CD4-positive, alpha-beta T cell (primary cell): ENCODE results near the gene HP1BP3. TPM values are rescaled to one million over a fixed set of nuclear protein-coding genes. Genes with fewer than 3 reads are reported as not detected.

ENCODE experiments used
- ATAC-seq: fragments of 200-7000 bp; cut with Tn5 transposase; one replicate; pipeline ENCODE4 v1.10.0; 2022; ENCODE audit warnings: mild to moderate bottlenecking; ENCODE audit not compliant: poor library complexity
- CTCF ChIA-PET: fragments of 350-600 bp; sonication (Branson Sonifier 250); formaldehyde crosslinking; loops from one replicate; lab custom pipeline; 2021; ENCODE audit warnings: antibody characterized with exemption, inconsistent platforms; lab: Charles Lee
- POLR2A ChIA-PET: fragments of 350-600 bp; sonication (Branson Sonifier 250); formaldehyde crosslinking; loops from one replicate; lab custom pipeline; 2021; ENCODE audit warnings: antibody characterized with exemption, inconsistent platforms; lab: Charles Lee
- DNase-seq, 14 experiments: peaks; one replicate each; pipeline ENCODE4 v3.0.0-alpha.2; 2013 to 2020; ENCODE audit warnings: mixed read lengths in 2 of 14
- H3K27ac ChIP-seq, 2 donors: one replicate each; pipeline versions ENCODE4 v1.5.1 to v1.7.0; 2013; ENCODE audit warnings: low read length in 2 of 2, low read depth in 1 of 2, mild to moderate bottlenecking in 1 of 2
- H3K27me3 ChIP-seq, 2 experiments: 1 replicate in 1 of 2; 2 replicates in 1 of 2; pipeline versions ENCODE4 v1.6.1 to v1.7.0; 2013; ENCODE audit warnings: low read length in 2 of 2, control low read depth in 1 of 2, mild to moderate bottlenecking in 1 of 2, moderate library complexity in 1 of 2; ENCODE audit not compliant: insufficient read depth in 2 of 2, control insufficient read depth in 1 of 2
- H3K36me3 ChIP-seq: one replicate; pipeline ENCODE4 v1.6.1; 2013; ENCODE audit warnings: low read length, control low read depth; ENCODE audit not compliant: insufficient read depth
- H3K4me1 ChIP-seq: one replicate; pipeline ENCODE4 v1.6.1; 2013; ENCODE audit warnings: low read length, control low read depth; ENCODE audit not compliant: insufficient read depth
- H3K4me3 ChIP-seq: one replicate; pipeline ENCODE4 v1.5.1; 2013; ENCODE audit warnings: mild to moderate bottlenecking, low read length, moderate library complexity
- H3K9me3 ChIP-seq, 2 experiments: 1 replicate in 1 of 2; 2 replicates in 1 of 2; pipeline versions ENCODE4 v1.6.1 to v1.7.0; 2013; ENCODE audit warnings: low read length in 2 of 2, mild to moderate bottlenecking in 2 of 2, control low read depth in 1 of 2, moderate library complexity in 1 of 2; ENCODE audit not compliant: control insufficient read depth in 1 of 2, insufficient read depth in 1 of 2
- H3K27ac Mint-ChIP-seq: one replicate; pipeline ENCODE4 v1.8.0; 2020; ENCODE audit warnings: mixed read lengths
- H3K27me3 Mint-ChIP-seq: one replicate; pipeline ENCODE4 v1.8.0; 2021; ENCODE audit warnings: mixed read lengths
- H3K36me3 Mint-ChIP-seq: one replicate; pipeline ENCODE4 v1.8.0; 2021; ENCODE audit warnings: low read depth, mixed read lengths
- H3K4me1 Mint-ChIP-seq: one replicate; pipeline ENCODE4 v1.8.0; 2021; ENCODE audit warnings: low read depth, mixed read lengths
- H3K4me3 Mint-ChIP-seq: one replicate; pipeline ENCODE4 v1.8.0; 2020; ENCODE audit warnings: mild to moderate bottlenecking, mixed read lengths
- H3K9me3 Mint-ChIP-seq: one replicate; pipeline ENCODE4 v1.8.0; 2020; ENCODE audit warnings: mixed read lengths
- intact Hi-C, 2 experiments: fragments of 100-400 bp; cut with DNase I in 1 of 2; cut with micrococcal nuclease in 1 of 2; formaldehyde crosslinking; loops; one replicate each; pipeline versions ENCODE4 v1.15.1 to v1.9.0; 2023 to 2025; cut with DNase I, micrococcal nuclease
- total RNA-seq, 174 experiments: library from RNA in 2 of 174; stranded (reverse) in 2 of 174; gene quantifications; one replicate each; pipeline ENCODE4 v1.2.3 and lab custom pipeline; 2021 to 2026
- TF ChIP-seq, protein P1 (sequence below): fragments of 200-600 bp; IDR thresholded peaks from one replicate; pipeline ENCODE4 v1.8.0; 2022; ENCODE audit warnings: antibody characterized with exemption, mild to moderate bottlenecking

The HP1BP3 gene
- total RNA-seq, 2 experiments from 2014 or later = 186 to 191 TPM

DNA sequence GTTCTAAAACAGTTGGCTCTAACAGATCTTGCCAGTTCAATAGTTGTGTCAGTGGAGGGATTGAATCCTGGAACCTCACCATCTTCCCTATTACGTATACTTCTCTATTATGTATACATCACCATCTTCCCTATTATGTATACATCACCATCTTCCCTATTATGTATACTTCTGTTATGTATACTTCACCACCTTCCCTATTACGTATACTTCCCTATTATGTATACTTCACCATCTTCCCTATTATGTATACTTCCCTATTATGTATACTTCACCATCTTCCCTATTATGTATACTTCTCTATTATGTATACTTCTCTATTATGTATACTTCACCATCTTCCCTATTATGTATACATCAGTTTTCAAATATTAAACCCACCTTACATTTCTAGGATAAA is 34.4 kb upstream of the HP1BP3 start:
- H3K4me1 Mint-ChIP-seq = no peaks in the 10 kb centered on the region
- peaks cover 31% of the 10 kb centered on the region for H3K36me3 Mint-ChIP-seq

DNA sequence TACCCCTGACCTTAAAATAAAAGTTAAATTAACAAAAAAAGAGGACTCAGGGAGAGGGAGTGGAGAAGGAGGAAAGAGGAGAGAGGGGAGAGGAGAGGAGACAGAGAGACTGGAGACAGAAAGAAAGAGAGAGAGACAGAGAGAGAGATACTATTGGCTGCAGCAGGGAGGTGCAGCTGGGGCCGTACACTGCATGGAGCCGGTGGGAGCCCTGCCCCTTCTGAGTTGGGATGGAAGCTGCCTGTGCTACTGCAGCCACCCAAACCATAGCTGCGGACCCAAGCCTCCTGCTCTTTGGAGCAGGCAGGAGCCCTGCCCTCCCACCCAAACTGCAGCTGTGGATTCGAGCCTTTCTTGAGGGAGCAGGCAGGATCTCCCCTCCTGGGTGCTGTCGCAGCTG is 32.7 kb upstream of the HP1BP3 start:
- Histone ChIP-seq H3K36me3 (no peaks in the 10 kb centered on the region), H3K4me3 (no peak overlapping the region), H3K27ac (no peak overlapping the region), H3K4me1 (no peaks in the 10 kb centered on the region), H3K27me3 (no peaks in the 10 kb centered on the region), H3K9me3 (no peaks in the 10 kb centered on the region)
- H3K36me3 Mint-ChIP-seq = peaks cover 25% of the 10 kb centered on the region
- TF ChIP-seq, protein P1, sequence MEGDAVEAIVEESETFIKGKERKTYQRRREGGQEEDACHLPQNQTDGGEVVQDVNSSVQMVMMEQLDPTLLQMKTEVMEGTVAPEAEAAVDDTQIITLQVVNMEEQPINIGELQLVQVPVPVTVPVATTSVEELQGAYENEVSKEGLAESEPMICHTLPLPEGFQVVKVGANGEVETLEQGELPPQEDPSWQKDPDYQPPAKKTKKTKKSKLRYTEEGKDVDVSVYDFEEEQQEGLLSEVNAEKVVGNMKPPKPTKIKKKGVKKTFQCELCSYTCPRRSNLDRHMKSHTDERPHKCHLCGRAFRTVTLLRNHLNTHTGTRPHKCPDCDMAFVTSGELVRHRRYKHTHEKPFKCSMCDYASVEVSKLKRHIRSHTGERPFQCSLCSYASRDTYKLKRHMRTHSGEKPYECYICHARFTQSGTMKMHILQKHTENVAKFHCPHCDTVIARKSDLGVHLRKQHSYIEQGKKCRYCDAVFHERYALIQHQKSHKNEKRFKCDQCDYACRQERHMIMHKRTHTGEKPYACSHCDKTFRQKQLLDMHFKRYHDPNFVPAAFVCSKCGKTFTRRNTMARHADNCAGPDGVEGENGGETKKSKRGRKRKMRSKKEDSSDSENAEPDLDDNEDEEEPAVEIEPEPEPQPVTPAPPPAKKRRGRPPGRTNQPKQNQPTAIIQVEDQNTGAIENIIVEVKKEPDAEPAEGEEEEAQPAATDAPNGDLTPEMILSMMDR = no peak
- H3K27me3 Mint-ChIP-seq = no peaks in the 10 kb centered on the region
- no peaks in the 10 kb centered on the region for H3K4me1 Mint-ChIP-seq
- H3K9me3 Mint-ChIP-seq = no peaks in the 10 kb centered on the region
- H3K27ac Mint-ChIP-seq = no peak overlapping the region
- ATAC-seq = no peak
- intact Hi-C loops = no loop called here
- no peak overlapping the region for H3K4me3 Mint-ChIP-seq
- DNase-seq = no peak
- CTCF ChIA-PET = no interaction called here
- POLR2A ChIA-PET = interaction anchor here (1.1 kb wide), 1 partner anchor 32 kb away, joined by 3 read pairs; no protein-coding TSS in a partner anchor

More for the DNA sequence above, 34.4 kb upstream of the HP1BP3 start:
- CTCF ChIA-PET = no interaction called here
- no peak overlapping the region for H3K27ac Mint-ChIP-seq
- no peaks in the 10 kb centered on the region for H3K4me1 ChIP-seq
- H3K27me3 Mint-ChIP-seq = no peaks in the 10 kb centered on the region
- H3K4me3 ChIP-seq = no peak overlapping the region
- no peaks in the 10 kb centered on the region for H3K27me3 ChIP-seq
- no peak overlapping the region for H3K4me3 Mint-ChIP-seq
- H3K9me3 ChIP-seq = no peaks in the 10 kb centered on the region
- POLR2A ChIA-PET = no interaction called here
- no peak overlapping the region for H3K27ac ChIP-seq
- H3K36me3 ChIP-seq = no peaks in the 10 kb centered on the region
- TF ChIP-seq, protein P1 = no peak
- intact Hi-C loops = no loop called here
- DNase-seq (no peak), ATAC-seq (no peak)
- H3K9me3 Mint-ChIP-seq = no peaks in the 10 kb centered on the region

DNA sequence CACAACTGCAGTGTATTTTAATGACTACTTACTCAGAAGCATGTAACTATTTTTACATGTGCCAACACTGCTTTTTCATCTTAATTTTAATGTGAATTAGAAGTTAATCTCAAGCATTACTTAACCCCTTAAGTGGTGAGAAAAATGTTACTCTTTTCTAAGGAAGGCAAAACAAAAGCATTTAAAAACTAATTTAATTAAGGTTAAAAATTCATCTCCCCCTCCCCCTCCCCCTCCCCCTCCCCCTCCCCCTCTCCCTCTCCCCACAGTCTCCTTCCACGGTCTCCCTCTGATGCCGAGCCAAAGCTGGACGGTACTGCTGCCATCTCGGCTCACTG is 27.4 kb upstream of the HP1BP3 start:
- Histone ChIP-seq H3K4me3 (no peak overlapping the region), H3K4me1 (no peaks in the 10 kb centered on the region), H3K9me3 (no peaks in the 10 kb centered on the region), H3K27me3 (no peaks in the 10 kb centered on the region), H3K36me3 (peaks cover 2% of the 10 kb centered on the region), H3K27ac (no peak overlapping the region)
- Mint-ChIP-seq H3K36me3 (peaks cover 16% of the 10 kb centered on the region), H3K4me3 (no peak overlapping the region), H3K27me3 (no peaks in the 10 kb centered on the region), H3K9me3 (no peaks in the 10 kb centered on the region), H3K27ac (no peak overlapping the region), H3K4me1 (no peaks in the 10 kb centered on the region)
- CTCF ChIA-PET = no interaction called here
- ATAC-seq = no peak
- no peak for DNase-seq
- intact Hi-C loops = no loop called here
- POLR2A ChIA-PET = no interaction called here
- TF ChIP-seq, protein P1 = no peak
